ENCODE data around the gene CERCAM.
A peak's percentile ranks its signal among the peaks of the same experiment; 100 is the strongest.

- TF ChIP-seq CTCF (conservative IDR thresholded peaks at IDR 0.05; ENCODE audit: low read depth, low read length) (peak; percentile 97), EZH2 (IDR thresholded peaks at IDR 0.05; ENCODE audit: borderline replicate concordance, low read depth, low read length, poor library complexity, severe bottlenecking) (no peak)
Measured at GRCh38 chr9:128438343-128439109, 17.9 kb downstream of the CERCAM start.
